Fibroblast of lung (primary cell): ENCODE data around the gene PPP4R2.

ENCODE experiments used
- CTCF ChIP-seq, 2 donors: IDR thresholded peaks in 1 of 2; conservative IDR thresholded peaks in 1 of 2; 1 replicate in 1 of 2; 2 replicates in 1 of 2; pipeline ENCODE4 v1.5.1; 2011 to 2012; ENCODE audit warnings: low read length in 2 of 2, control low read depth in 1 of 2, inconsistent platforms in 1 of 2, low read depth in 1 of 2, mild to moderate bottlenecking in 1 of 2
- EZH2 ChIP-seq: IDR thresholded peaks from 2 replicates; pipeline ENCODE4 v1.5.1; 2012; ENCODE audit warnings: low read length, control low read depth, mild to moderate bottlenecking; ENCODE audit errors: missing control alignments

- TF ChIP-seq CTCF (conservative IDR thresholded peaks at IDR 0.05 in 1 of 2, IDR thresholded peaks at IDR 0.05 in 1 of 2; ENCODE audit: low read depth in 1 of 2, low read length in 2 of 2): no peak
- TF ChIP-seq EZH2: no peak
Observed at GRCh38 chr3:73068419-73068818, 71.8 kb downstream of the PPP4R2 start.
